GM18861 (cell line): ENCODE results near the gene ECM1.

ENCODE experiments used
- ATAC-seq: cut with Tn5 transposase; IDR thresholded peaks from one replicate; pipeline ENCODE4 v1.9.1; 2021; ENCODE audit not compliant: unreplicated experiment

Gene ECM1

DNA sequence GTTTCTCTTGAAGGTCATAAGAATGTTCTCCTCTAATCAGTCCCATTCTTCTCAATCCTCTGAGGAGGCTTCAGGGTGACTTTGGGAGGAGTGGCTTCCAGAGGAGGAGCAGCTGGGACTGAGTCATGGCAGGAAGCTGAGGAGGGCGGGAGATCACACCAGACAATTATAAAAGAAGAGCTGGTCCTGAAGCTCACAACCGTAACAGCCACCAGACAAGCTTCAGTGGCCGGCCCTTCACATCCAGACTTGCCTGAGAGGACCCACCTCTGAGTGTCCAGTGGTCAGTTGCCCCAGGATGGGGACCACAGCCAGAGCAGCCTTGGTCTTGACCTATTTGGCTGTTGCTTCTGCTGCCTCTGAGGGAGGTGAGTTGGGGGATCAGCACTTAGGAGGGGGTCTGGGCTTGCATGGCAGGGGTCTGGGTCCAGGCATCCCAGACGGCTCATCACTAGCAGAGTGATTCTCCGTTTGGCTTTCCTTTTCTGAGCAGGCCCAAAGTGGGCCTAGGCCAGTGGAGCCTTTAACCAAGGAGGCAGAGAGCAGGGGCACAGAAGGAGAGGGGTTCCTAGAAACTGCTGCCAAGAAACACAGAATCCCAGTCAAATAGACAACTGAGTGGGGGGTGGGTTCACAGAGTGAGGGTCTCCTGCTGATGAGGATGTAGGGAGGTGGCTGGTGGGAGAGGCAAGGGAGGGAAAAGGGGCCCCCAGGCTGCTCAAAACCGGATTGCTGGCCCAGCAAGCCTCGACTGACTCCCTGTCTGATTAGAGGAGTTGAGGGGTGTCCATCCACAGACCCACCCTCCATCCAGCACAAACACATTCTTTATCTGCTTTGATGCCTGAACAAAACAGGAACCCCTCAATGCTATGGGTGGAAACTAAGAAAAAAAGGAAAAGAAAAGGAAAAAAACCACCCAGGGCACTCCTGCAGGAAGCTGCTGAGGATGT is at the start of gene ECM1:
Gene ECM1 (plus strand): TSS at position 198 of the 953 bp plus-strand sequence. CDS start 101 bp downstream, at position 299.
- no peak for ATAC-seq

DNA sequence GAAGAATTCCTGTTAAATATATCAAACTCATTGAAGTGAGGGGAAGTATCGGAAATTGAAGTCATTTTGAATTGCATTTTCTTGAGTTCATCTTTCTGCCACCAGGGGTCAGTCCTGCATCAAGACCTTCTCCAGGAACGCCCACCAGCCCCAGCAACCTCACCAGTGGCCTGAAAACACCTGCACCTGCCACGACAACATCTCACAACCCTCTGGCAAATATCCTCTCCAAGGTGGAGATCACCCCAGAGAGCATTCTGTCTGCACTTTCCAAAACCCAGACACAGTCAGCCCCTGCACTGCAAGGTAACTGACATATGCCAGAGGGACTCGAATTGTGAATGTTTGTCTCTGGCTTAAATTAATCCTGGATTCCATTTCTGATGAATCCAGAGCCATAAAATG is 43.5 kb upstream of the ECM1 start:
- ATAC-seq: no peak

DNA sequence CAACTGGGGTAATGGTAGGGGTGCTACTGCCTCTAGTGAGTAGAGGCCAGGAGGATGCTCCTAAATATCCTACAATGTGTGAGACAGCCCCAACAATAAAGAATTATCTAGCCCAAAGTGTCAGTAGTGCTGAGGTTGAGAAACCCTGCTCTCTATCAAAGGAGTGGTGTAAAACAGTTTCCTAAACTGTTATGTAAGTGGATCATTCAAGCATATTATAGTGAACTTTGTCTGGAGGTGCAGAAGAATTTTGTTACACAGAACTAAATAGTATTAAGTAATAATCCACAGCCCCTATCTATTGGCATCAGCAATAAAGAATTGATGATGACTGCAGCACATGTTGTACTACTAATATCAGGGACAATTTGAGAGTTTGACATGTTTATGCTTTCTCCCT is 40.9 kb upstream of the ECM1 start:
- no peak for ATAC-seq

DNA sequence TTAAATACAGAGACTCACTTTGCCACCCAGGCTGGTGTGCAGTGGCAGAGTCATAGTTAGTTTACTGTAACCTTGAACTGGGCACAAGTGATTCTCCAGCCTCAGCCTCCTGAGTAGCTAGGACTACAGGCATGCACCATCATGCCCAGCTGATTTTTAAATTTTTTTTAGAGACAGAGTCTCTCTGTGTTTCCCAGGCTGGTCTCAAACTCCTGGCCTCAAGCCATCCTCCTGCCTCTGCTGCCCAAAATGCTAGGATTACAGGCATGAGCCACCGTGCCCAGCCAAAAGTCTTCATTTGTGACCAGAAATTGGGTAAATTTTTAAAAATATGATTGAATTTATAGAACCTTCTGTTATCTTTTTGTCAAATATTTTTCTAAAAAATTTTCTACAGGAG is 38.6 kb upstream of the ECM1 start:
- no peak for ATAC-seq

DNA sequence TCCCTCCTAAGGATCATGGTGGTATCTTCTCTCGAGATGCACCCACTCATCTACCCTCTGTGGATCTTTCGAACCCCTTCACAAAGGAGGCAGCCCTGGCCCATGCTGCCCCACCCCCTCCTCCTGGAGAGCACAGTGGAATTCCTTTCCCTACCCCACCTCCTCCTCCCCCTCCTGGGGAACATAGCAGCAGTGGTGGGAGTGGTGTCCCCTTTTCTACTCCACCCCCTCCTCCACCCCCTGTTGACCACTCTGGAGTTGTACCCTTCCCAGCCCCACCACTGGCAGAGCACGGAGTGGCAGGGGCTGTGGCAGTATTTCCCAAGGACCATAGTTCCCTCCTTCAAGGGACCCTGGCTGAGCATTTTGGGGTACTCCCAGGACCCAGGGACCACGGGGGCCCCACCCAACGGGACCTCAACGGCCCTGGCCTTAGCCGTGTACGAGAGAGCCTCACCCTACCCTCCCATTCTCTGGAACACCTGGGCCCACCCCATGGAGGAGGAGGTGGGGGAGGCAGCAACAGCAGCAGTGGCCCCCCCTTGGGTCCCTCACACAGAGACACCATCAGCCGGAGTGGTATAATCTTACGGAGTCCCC is 35.2 kb upstream of the ECM1 start:
- ATAC-seq: no peak

DNA sequence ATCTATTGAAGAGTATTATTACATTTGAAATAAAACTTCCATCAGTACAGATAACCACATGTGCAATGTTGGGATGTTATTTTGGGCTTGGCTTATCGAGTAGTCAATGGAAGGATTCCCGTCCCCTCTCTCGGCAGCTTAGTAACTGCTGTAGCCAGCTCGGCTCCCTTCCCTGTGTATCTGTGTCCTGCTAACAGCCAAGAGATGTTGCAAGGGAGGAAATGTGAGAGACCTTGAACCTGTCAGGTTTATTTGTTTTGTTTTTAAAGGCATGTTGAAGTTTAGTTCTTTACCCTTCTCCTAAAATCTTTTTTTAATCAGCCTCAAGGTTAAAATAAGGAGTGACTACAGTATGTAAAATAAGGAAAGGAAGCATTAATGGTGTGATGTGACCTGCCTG is 34.2 kb upstream of the ECM1 start:
- no peak for ATAC-seq

DNA sequence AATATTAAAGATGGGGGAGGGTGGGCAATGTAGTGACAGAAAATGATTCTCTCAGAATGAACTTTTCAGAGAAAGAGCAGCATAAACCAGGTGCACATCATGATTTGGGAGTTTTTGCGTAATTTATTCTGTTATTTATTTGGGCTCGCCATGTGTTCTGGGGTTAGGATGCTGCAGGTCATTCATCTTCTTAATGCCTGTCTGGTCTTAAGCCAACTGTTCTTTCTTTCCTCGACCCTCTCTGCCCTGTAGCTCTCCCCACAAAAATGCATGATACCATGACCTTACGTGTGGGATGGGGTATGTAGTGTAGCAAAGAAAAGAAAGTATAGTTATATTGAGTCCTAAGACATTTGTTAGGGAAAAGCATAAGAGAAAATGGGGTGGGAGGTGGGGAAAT is 33.0 kb upstream of the ECM1 start:
- ATAC-seq: no peak

DNA sequence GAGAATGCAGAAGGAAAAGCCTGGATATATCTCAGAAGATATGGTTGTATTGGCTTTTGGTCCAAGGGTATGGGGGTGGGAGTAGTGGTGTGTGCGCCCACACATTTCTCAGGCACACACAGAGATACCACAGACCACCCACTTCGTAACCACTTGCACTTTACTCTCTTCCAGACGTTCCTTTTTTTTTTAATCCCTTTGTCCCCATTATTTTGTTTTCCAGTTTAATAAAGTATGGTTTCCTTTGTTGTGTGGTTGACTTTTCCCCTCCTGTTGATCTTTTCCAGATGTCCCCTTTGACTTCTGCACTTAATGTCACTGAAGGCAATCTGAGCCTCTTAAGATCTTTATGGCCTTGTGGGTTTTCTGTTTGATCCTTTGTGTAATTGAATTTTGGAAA is 31.2 kb upstream of the ECM1 start:
- no peak for ATAC-seq

DNA sequence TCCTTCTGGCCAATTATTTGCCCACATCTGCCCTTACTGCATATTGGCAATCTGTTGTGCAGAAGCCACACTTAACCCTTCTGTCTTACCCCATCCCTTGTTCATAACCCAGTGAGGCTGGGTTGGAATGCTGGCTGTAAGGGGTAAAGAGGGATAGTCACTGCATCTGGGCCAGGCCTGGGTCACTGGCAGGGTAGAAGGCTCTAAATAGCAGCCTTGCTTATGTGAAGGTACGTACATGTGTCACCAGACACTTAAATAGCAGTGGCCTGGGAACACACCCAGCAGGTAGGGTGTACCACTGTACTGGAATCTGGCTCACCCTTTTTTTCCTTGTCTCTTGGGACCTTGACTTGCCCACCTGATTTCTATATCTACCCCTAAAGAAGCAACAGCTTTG is 30.6 kb upstream of the ECM1 start:
- ATAC-seq: no peak

DNA sequence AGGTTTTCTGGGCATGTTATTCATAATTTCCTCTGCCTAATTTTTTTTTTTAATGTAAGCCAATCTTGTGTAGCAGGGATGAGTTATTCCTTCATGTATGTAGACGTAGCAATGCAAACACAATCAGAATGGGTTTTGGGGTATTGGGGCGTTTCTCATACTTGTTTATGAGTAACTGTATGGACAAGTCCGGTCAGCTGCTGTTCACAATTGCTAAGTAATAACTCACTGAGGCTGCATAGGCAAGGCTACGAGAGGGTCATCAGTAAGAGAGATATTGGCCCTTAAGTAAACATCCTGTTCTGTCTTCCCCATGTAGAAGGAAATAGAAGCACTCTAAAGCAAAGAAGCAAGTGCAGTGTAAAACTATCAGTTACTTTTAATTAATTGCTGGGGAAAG is 30.2 kb upstream of the ECM1 start:
- no peak for ATAC-seq

DNA sequence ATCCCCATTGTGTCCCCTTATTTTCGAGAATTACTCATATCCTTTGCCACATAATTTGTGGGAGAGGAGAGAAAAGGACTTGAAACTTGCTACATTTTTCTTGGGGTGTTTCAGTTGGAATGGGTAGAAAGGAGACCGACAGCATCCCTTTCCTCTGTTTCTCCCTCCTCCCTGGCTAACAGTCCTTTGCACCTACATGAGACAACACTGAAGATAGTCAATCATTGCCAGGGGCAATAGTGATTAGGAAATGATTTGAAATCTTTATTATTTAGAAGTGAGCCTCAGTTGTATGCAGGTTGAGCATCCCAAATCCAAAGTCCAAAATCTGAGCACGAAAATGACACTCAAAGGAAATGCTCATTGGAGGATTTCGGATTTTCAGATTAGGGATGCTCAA is 28.5 kb upstream of the ECM1 start:
- no peak for ATAC-seq

DNA sequence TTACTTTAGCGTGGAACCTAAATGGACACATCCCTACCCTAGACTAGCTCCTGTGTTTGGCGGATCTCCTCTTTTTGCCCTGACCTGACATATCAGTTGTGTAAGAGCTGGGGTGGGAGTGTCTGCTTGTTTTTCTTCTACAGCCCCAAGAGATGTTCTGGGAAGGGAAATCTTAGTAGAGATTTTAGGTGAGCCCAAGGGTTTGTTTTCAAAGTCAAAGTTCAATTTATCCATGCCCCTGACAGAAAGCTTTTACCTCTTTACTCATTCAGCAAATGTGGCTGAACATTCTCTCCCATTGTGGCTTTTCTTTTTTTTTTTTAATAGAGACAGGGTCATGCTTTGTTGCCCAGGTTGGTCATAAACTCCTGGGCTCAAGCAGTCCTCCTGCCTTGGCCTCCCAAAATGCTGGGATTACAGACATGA is 28.0 kb upstream of the ECM1 start:
- ATAC-seq: no peak

DNA sequence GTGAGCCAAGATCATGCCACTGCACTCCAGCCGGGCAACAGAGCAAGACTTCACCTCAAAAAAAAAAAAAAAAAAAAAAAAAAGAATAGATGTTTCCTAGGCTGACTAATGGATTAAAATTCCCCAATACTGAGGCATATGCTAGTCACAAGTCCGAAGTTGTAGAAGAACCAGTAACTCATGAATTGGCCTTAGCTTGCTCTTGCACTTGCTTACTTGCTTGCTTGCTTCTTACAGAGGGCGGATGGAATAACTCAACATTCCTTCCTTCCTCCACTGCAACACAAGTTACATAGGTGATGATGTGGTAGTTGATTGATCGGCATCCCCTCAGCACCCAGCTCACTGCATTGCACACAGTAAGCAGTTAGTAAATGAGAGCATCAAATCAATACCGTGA is 23.5 kb upstream of the ECM1 start:
- no peak for ATAC-seq

DNA sequence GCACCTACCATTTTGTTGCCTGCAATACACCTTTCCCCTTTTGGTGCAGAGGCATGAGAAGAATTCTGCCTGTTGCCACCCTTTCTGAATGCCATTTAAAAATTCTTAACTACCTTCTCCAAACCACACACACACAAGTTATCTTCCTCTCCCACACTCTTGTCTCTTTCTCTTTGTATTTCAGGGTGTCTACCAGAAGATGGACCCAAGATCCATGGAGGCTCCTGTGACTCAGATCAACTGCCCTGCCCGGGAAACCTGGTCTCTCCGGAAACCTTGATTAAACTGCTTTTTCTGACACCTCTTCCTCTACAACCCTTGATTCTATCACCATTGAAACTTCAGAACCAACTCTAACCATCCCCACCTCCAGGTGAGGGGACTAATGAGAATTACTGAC is 23.0 kb upstream of the ECM1 start:
- no peak for ATAC-seq

DNA sequence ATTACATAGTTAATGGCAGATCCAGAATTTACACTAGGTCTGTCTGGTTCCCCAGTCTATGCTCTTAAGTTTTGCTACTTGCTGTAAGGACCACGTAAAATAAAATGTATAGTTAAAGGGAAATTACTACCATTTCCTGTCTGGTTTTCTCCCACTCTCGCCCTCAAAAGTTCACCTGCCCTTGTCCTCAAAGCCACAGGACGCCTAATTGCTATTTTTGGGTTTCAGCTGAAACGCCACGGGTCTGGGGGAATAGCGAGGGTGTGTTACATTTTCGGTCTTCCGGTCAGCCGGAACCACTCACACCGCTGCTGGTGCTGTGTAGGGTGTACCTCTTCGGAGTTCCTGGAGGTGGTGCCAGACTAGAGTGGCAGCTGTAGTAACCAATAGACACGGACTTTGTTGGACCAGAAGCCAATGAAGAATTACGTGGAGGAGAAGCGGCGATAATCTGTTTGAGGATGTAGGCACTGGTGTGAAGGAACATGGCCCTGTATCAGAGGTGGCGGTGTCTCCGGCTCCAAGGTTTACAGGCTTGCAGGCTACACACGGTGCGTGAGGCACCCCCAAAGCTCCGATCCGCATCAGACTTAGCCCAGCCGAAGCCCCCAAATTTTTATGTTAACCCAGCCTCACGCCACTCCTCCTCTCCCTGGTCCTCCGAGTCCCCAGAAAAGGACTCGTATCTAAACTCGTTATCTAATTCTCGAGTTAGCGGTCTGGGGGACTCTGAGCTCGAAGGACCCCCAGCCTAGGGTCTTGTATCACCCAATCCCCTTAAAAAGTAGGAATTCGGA is 20.7 kb upstream of the ECM1 start, which contains the start of gene TARS2:
Gene TARS2 (plus strand): TSS at position 454 of the 797 bp plus-strand sequence. CDS start 32 bp downstream, at position 486.
- ATAC-seq: peak; percentile 98

DNA sequence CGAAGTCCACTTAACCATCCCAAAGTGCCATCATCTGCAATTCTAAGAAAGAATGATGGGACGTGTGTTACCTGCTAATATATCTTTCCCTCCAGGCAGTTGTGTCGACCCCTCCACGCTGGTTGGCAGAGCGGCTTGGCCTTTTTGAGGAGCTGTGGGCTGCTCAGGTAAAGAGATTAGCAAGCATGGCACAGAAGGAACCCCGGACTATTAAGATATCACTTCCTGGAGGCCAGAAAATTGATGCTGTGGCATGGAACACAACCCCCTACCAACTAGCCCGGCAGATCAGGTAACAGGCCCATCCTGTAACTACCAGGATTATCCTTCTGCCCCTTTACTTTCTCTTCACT is 20.2 kb upstream of the ECM1 start:
- ATAC-seq: no peak

DNA sequence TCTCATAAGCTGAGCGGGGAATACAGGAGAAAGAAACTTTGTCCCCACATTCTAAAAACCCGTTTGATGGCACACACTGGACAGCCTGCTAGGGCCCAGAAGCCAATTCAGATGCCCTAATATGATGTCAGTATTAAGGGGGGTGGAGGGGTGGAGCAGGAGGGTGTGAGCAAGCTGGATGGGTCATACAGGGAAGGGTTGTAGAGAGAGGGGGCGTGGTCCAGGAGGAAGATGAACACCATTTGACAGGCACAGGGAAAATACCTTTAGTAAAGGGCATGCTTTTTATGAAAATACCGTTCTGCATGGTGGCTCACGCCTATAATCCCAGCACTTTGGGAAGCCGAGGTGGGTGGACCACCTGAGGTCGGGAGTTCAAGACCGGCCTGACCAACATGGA is 14.7 kb upstream of the ECM1 start:
- ATAC-seq: no peak

DNA sequence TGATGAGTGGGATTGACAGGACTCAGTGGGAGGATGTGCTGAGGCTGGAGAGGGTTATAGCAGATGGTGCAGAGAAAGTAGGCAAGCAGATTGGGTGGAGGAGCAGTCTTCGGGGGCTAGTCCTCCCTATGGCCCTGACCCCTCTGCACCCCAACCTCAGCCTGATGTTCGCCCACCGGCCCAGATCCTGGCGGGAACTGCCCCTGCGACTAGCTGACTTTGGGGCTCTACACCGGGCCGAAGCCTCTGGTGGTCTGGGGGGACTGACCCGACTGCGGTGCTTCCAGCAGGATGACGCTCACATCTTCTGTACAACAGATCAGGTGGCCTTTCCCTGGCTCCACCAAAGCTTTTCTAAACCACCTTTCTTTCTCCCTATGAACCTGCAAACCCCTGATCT is 9.6 kb upstream of the ECM1 start:
- ATAC-seq: no peak

DNA sequence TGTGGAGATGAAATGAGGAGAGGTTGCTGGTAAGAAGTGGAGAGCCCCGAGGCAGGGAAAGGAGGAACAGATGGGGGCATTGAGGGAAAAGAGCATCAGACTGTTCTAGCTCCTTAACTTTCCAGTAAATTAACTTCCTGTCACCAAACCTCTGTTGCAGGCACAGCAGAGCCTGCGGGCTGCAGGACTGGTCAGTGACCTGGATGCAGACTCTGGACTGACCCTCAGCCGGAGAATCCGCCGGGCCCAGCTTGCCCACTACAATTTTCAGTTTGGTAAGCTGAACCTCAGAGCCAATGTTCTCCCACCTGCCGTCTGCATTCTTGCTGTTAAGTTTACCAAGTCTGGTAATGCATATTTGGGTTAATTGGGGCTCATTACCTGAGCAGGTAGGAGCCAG is 2.5 kb upstream of the ECM1 start:
- no peak for ATAC-seq

DNA sequence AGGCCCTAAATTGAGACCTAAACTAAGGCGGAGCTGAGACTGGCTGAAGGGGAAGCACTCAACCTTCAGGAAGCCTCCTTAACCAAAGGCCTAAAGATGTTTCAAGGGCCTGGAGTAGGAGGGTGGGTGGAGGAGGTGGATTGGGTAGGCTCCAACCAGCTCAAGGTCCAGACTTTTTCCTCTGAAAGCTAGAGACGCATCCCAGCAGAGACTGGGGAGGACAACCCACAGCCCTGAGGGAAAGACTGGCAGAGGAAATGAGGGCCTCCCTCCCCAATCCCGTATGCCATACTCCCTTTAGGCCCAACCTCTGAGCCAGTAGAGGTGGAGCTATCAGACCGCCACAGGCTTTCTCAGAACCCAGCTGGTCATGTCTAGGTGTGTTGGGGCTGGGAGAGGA is 1.1 kb downstream of the ECM1 start:
- no peak for ATAC-seq

DNA sequence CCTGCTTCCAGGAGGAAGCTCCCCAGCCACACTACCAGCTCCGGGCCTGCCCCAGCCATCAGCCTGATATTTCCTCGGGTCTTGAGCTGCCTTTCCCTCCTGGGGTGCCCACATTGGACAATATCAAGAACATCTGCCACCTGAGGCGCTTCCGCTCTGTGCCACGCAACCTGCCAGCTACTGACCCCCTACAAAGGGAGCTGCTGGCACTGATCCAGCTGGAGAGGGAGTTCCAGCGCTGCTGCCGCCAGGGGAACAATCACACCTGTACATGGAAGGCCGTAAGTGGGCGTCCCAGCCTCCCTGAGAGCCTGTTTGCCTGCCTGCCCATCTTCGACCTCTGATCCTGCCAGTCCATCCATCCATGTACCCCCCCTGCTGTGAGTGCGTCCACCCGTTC is 3.6 kb downstream of the ECM1 start:
- ATAC-seq: no peak
